HG02943 (cell line): ENCODE measurements around the gene GPR160.
A peak's percentile ranks its signal among the peaks of the same experiment; 100 is the strongest.

Source experiments
- ATAC-seq: cut with Tn5 transposase; IDR thresholded peaks from one replicate; pipeline ENCODE4 v1.9.1; 2021; ENCODE audit warnings: mild to moderate bottlenecking, low read depth, moderate library complexity; ENCODE audit not compliant: unreplicated experiment

GPR160 gene

GRCh38 chr3:170024581-170024980 lies 13.2 kb upstream of the GPR160 start:
- no peak for ATAC-seq

- no peak for ATAC-seq
These were observed 10.3 kb upstream of the GPR160 start for GRCh38 chr3:170027233-170028102.

- no peak for ATAC-seq
These were observed 4.3 kb upstream of the GPR160 start for GRCh38 chr3:170033489-170033888.

GRCh38 chr3:170038434-170039110 lies 777 bp downstream of the GPR160 start:
- no peak for ATAC-seq

GRCh38 chr3:170040418-170040817 lies 2.6 kb downstream of the GPR160 start:
- no peak for ATAC-seq

- ATAC-seq: no peak
These were observed 5.7 kb downstream of the GPR160 start for GRCh38 chr3:170043506-170043905.

- no peak for ATAC-seq
These were observed 6.5 kb downstream of the GPR160 start for GRCh38 chr3:170044271-170044670.

GRCh38 chr3:170044795-170045244 lies 7.0 kb downstream of the GPR160 start:
- peak; percentile 73 for ATAC-seq

GRCh38 chr3:170046269-170047132 lies 8.7 kb downstream of the GPR160 start:
- no peak for ATAC-seq

GRCh38 chr3:170047133-170047404 lies 9.3 kb downstream of the GPR160 start:
- ATAC-seq: no peak

- ATAC-seq: no peak
These were observed 11.6 kb downstream of the GPR160 start for GRCh38 chr3:170049146-170050000.

- no peak for ATAC-seq
These were observed 13.0 kb downstream of the GPR160 start for GRCh38 chr3:170050753-170051152.

GRCh38 chr3:170052398-170052797 lies 14.6 kb downstream of the GPR160 start:
- no peak for ATAC-seq

GRCh38 chr3:170054204-170054603 lies 16.4 kb downstream of the GPR160 start:
- no peak for ATAC-seq

GRCh38 chr3:170055209-170055608 lies 17.4 kb downstream of the GPR160 start:
- peak; percentile 51 for ATAC-seq

- ATAC-seq: peak; percentile 94
These were observed 19.1 kb downstream of the GPR160 start for GRCh38 chr3:170056710-170057454.

GRCh38 chr3:170057550-170057949 lies 19.8 kb downstream of the GPR160 start:
- ATAC-seq: no peak

GRCh38 chr3:170058127-170058526 lies 20.3 kb downstream of the GPR160 start:
- ATAC-seq: no peak

- no peak for ATAC-seq
These were observed 21.7 kb downstream of the GPR160 start for GRCh38 chr3:170059447-170059846.
